NCI-H2107 treated with DMSO at 0.1 percent for 48 hours (cell line): ENCODE results near the gene P3H2.

Source experiments
- DNase-seq: peaks from one replicate; lab custom pipeline; 2025; ENCODE audit not compliant: unreplicated experiment; lab: John Stamatoyannopoulos, UW

P3H2 gene

DNA sequence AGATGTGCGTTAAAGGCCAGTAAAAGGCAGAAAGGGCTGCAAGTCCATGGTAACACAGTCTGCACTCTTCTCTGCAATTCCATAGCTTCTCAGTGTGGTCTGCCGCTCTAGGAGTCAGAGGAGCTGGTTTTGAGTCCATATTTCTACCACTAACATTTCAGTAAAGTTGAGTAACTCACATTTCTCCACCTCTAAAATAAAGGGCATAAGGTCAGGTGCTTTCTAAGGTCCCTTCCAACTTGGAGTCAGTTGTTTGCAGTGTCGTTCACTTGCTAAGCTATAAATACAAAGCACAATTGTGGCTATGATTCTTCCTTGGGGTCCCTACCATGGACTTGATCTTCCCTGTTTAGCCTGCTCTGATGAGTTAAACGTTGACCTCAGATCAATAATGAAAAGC lies 171.1 kb downstream of the P3H2 start:
- no peak for DNase-seq

DNA sequence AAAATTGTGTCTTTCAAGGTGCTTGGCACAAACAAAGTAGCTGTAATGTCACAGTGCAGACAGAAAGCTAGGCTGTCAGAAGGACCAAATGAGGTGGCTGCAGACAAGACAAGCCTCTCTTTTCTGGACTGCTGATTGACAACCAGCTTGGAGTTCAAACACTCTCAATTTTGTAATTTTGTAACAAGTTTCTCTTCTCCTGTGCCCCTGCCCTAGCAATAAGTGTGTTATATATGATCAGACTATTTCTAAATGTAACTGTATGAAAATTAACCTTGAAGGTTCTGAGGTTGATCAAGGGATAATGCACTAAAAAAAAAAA lies 172.0 kb downstream of the P3H2 start:
- no peak for DNase-seq

DNA sequence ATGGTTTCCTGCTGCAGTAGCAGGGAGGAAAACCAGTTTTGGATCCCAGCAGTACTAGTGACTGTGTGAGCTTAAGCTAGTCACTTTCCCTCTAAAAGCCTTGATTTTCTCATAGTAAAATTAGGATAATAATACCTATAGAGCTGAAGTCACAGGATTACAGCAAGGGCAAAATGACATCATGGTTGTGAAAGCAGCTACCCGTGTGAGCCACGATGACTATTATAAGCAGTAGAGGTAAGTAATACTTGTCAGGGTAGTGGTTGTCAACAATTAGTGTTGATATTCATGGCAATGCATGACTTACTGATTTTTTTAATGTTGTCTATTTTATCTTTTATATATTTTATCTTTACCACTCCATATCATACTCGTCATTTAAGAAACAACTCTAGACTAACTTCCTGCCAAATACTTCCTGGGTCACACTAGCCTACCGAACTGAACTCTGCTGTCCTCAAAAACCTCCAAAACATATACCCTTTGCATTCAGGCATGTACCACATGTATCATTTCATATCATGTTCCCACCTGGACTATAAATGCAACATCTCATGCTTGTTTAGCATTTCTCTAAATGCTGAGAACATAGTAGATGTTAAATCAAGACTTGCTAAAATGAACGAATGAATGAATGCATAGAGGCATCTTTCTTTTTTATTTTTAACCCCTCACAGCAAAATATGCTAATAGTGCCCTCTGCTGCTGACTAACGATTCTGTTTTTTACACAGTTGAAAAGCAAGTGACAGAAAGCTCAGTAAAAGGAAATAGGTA lies 172.6 kb downstream of the P3H2 start:
- DNase-seq: peak; percentile 4

DNA sequence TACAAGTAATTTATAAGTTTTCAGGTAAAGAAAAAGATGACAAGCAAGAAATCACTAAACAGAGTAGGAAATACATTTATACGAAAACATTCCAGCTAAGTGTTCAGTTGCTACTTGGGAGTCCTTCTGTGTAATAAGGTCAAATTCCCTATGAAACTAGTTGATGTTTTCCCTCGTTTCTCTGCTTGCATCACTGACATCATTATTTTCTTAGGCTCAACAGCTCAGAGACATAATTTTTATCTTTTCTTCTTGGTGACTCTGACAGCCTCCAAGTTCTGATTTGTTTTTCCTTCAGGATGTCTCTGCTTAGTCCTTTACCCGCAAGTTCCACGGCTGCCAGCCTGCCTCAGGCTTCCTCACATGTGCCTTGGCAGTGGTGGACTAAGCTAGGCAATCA lies 173.6 kb downstream of the P3H2 start:
- DNase-seq: no peak

DNA sequence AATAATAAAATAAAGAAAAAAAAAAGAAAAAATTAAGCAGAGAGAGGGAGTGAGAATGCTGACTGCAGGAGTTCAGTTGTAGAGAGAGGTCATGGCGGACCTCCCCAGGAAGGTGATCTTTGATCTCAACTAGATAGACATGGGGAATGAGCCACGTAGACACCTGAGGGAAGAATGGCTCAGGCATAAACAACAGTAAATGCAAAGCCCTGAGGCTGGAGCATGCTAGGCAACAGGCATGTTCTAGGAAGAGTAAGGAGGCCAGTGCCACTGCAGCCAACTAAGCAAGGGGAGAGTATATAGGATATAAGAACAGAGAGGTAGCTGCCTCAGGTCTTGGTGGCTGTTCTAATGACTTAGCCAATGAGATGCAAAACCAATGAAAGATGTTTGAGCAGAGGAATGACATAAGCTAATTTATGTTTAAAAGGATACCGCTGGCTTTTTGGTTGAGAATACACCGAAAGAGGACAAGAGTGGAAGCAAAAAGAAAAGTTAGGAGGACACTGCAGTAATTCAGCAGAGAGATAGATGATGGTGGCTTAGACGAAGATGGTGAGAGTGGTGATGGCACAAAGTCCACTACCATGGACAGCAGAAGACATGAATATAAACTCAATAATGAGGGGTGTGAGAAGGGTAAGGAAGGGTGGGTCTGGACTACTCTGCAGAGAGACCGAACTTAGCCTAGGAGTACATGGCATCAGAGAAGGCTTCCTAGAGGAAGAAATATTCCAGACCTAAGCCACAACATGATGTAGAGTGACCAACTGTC lies 174.6 kb downstream of the P3H2 start:
- no peak for DNase-seq

DNA sequence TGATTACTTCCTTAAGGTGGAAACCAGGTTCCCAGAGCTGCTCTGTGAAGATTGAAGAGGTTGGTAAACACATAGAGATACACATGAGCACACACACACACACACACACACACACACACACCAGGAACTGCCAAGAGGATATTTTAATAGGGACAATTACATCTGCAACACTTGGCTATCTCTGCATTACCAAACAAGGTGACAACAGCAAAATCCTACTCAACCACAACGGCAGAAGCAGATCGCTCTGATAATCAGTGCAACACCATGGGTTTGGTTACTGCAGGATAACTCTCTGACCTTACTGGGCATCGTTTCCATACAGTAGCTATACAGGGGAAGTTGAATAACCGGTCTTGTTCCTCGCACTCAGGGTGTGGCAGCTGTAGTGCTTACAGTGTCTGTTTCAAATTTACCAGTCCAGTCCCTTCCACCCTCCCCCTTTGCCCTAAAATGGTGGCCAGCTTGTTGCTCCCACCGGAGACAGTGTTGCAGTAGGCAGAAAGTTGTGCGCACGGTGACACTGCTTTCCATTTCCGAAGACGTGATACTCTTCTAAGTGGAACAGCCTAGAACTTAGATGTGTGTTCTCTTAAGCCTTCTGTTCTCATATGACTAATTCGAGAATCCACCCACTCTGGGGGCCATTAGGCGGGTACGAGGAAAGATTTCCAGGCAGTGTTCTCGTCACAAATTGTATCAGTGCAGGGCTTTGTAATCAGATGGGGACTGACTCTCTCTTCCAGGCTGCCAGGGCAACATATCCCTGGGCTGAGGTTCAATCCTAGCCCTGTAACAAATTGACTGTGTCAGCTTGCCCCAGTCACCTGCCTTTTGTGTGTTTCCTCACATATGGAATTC lies 176.2 kb downstream of the P3H2 start:
- no peak for DNase-seq

DNA sequence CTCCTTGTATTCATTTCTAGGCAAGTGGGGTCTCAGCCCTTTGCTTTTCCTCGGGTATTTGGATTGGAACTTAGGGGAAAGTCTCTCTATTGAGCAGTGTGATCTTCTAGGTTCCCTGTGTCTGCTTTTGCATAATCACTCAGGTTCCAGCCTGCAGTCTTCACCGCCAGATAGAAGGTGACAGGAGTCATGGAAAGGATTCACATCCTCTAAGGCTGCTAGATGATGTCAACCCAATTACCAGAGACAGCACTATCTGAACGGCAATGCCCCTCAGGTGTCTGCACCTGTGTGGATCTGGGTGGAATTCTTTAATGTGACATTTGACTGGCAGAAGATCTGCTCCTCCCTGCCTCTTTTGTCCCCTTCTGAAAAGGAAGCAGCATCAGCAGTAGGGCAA lies 177.7 kb downstream of the P3H2 start:
- no peak for DNase-seq

DNA sequence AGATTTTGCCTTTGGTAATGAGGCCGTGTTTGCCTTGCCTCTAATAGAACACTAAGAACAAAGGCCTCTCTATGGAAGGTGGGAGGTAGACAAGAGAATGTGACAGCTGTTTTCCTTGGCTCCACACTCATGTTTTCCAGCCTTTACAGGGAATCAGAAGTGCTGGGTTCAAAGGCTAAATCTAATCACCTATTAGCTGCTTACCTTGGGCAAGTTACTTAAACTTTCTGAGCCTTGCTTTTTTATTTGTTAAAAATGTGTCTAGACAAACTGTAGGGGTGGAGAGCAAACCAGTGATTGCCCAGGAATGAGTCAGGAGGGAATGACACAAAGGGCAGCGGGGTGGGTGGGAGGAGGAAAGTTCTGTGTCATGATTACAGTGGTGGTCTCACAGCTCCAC lies 179.0 kb downstream of the P3H2 start:
- no peak for DNase-seq

DNA sequence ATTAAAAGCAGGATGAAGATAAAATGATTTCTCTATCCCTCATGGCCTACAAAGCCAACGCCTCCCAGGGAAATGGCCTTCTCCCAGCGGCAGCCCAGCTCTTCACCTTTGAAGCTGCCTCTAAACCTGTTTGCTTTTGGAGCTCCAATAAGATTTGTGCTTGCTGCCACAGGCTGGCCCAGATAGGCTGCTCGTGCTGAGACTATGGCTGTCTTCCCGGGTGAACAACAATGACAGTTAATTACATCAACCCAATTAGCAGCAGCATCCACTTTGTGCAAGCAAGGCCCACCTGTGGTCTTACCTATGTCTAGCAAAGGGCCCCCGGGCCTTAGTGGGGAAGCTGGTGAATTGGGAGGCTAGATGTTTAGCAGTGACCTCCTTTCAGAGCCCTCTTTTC lies 179.6 kb downstream of the P3H2 start:
- DNase-seq: no peak

DNA sequence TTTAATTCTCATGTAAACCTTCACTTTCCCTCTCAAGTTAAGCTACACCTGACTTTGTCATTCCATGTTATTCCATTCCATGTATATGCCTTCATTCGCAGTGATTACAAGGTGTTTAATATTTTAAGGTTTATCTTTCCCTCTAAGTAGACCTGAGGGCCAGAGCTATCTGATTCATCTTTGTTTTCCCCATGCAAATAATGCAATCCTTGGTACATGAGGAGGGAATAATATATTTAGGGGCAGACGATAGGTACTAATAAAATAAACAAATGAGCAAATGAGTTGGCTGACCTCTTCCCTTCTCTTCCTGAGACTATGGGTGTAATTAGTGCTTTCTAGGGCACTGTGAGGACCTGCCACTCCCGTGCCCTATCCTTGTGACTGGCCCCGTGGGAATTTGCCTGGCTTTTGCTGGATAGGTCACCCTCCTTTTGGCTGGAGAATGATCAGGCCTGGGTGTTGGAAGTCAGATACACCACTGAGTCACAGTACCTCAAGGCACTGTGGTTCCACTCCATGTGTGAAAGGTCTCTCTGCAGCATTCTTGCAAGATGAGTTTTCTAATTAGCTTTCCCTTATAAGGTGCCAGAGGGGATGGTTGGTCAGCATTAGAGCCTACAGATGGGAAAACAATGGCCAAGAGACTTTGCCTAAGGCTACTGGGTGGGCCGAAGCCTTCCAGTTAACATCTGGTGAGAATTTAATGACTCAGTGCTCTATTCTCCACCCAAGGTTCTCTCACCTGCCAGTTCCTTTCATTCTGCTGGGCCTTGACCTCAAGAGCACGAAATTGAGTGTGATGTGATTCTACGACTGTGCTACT lies 183.2 kb downstream of the P3H2 start:
- DNase-seq: no peak

DNA sequence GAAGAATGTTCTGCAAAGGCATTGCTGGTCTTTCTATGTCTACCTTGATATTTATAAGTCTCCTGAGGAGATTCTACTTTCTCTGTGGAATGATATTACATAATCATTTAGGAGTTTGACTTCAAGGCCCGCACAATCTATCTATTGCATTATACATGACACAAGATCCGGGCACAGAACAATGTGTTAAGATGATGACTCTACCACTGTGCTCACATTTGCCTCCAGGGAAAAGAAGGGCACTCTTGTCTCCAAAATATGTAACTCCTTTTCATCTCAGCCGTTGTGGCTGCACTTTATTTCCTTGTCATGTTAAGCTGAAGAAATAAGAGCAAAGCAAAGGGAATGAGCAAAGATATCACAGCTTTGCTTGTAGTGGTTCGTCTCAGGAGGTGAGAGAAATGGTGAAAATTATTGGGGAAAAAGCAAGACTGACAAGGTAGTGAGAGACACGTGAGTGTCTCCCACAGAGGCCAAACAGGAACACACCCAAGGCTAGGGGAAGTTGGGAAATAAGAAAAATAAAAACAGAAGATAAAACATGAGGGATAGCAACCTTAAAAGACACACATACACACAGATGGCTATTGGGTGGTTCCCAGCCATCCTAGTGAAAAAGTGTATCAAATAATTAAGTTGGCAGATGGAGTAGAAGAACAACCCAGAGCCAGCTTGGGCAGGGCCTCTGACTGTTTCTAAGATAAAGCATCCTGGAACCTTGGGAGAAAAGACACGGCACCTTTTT lies 184.3 kb downstream of the P3H2 start:
- DNase-seq: no peak

DNA sequence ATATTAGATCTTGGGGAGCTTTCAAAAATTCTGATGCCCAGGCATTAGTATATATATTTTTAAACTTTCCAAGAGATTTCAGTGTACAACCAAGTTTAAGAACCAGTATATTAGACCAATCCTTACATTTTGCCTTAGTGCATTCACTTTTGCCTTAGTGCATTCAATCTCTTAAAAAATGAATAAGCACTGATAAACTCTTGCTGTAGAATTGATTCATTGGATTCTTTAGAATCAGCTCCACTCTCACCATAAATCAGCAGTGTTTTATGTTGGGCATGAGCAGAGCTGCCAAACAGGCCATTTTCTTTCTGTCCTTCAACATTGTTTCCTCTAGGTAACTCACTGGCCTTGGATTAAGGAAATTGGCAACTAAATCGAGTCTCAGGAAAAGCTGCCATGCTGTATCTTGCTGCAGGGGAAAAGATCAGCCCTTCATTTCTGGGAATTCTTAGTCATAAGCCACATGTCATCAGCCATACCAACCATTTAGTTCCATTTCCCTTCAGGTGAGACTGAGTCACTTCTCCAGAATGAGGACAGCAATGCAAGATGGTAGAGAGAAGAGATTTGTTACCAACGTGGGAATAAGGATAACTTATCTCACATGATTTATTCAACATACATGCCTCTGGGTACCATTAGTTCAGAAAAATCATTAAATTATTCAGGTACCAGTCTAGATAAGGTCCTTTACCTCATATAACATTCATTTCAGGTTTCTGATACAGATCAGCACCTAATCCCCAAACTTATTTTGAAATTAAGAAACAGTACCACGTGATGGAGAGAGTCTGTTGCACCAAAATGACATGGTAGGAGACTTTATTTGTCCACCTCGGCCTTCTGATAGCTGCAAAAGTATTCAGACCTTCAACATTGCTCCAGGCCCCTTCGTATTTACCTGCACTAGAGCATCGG lies 192.5 kb downstream of the P3H2 start:
- DNase-seq: no peak

DNA sequence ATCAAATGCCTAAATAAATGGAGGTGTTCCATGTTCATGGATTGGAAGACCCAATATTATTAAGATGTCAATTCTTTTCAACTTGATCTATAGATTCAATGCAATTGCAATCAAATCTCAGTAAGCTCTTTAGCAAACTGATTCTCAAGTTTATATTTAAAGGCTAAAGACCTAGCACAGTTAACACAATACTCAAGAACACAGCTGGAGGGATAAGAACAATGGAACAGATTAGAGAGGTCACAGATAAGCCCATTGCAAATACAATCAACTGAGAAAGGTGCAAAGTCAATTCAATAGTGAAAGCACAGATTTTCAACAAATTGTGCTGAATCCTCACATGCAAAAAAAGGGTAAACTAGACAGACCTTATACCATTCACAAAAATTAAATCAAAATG lies 198.9 kb downstream of the P3H2 start:
- no peak for DNase-seq

DNA sequence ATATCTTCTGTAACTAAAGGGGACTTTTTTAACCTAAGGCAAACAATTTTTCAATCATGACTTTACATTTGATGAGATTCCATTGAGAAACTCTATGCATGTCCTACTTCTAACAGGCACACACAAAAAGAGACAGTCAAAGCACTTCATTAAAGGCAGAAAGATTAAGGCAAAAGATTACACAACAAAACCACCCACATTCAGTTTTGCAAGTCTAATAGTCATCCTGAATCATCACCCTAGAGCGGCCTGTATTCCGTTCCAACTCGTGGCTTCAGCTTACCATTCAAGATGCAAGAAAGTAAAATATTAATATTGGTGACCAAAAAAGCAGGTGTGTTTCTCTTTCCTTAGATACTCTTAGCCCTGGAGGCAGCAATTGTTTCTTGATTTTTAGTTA lies 205.9 kb downstream of the P3H2 start:
- no peak for DNase-seq

DNA sequence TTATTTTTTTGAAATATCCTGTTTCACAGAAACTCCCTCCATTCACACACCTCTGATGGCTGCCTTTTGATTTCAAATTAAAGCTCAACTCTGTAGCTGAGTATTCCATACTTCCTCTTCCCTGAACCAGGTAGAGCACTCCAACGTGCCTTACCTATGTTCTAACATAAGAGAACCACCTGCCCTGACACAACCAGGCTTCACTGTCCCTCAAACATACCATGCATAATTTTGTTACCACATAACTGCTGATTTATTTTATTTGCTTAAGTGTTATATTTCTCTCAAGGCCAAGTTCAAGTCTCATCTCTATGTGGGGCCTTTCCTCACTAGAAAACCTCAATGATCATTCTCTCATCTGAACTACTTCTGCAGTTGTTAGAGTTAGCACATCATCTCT lies 209.7 kb downstream of the P3H2 start:
- no peak for DNase-seq

DNA sequence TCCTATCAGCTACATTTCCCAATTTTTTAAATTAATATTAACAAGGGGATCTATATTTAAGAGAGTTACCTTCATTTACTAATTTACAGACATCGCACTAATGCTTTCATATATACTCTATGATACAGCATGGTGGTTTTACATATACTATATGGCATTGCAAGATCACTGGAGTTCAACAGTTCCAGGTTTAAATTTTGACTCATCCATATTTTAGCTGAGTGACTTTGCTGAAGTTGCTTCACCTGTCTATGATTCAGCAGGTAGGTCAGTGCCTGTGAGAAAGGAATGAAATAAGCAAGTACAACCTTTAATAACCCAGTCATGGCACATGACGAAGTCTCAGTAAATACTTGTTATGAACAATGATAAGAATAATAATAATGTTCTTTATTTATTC lies 211.1 kb downstream of the P3H2 start:
- DNase-seq: no peak

DNA sequence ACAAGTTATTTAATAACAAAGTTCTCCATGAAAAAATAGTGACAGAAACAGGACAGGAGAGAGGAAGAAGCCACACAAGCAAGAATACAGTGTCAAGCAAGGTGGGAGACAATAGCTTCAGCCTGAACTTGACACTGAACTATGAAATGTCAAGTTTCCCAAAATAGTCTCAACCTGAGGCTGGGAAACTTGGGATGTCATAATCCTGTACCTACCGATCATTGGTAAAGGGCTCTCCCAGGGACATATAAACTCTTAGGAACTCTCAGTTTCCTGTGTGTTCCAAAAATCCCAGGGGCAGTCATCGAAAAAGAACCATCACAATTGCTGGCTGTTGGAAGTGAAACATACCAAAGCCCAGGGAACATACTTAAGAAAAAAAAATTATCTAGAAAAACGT lies 211.6 kb downstream of the P3H2 start:
- no peak for DNase-seq

DNA sequence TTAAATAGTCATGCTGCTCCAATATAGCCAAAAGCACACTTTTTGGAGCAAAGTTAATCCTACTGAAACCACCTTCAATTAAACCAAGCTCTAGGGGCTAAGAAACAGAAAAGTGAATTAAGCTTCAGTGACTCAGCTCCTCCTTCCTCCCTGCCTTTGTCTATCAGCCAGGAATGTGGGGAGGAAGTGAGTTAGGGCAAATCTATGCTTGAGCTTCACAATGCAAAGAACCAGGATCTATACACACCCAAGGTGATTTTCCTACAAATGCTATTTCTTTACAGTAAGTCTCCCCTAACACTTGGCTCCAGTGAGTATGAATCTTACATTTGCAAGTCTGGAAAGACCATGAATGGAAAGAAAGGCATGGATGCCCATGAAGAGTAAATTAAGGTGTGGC lies 212.1 kb downstream of the P3H2 start:
- DNase-seq: no peak

DNA sequence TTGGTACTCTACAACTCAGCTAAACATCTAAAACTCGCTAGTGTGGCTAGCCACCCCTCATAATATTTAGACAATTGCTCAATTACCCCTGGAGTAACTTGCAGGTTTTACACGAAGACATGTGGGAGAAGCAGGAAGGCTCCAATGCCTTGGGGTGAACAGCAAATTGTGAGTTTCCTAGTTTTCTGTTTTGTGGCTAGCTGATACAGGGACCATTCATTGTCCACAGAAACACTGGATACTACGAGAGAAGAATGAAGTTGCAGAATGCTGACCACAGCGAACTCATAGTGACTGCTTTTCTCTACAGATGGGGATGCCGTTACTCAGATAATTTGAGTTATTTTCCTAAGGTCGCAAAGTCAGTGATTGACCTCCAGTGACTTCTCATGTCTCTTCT lies 212.9 kb downstream of the P3H2 start:
- DNase-seq: no peak
